ENCODE results near the gene CASP8AP2. TPM values are rescaled to one million over a fixed set of nuclear protein-coding genes. Genes with fewer than 3 reads are reported as not detected.
"Not testable (repeated sequence)": the region's sequence is repeated elsewhere in the genome, so short reads cannot be mapped to it uniquely, and the experiment has no call there.

CASP8AP2 gene
- total RNA-seq, 2 donors from 2014 or later = 9.2 to 9.3 TPM

- no peak for TF ChIP-seq CTCF (IDR thresholded peaks at IDR 0.05)
- Histone ChIP-seq H3K27me3 (no peaks in the 10 kb centered on the region), H3K4me1 (no peaks in the 10 kb centered on the region), H3K27ac (no peak overlapping the region), H3K9me3 (no peaks in the 10 kb centered on the region), H3K4me3 (no peak overlapping the region), H3K36me3 (peaks cover 15% of the 10 kb centered on the region)
- no peak for DNase-seq (ENCODE audit: low spot score)
These were observed 32.4 kb upstream of the CASP8AP2 start for GRCh38 chr6:89797317-89797716.

GRCh38 chr6:89799096-89799495, 30.6 kb upstream of the CASP8AP2 start:
- Histone ChIP-seq H3K27ac (no peak overlapping the region), H3K4me1 (no peaks in the 10 kb centered on the region), H3K4me3 (no peak overlapping the region), H3K27me3 (no peaks in the 10 kb centered on the region), H3K36me3 (peaks cover 6% of the 10 kb centered on the region), H3K9me3 (no peaks in the 10 kb centered on the region)
- no peak for DNase-seq (ENCODE audit: low spot score)
- no peak for TF ChIP-seq CTCF (IDR thresholded peaks at IDR 0.05)

- peaks cover 6% of the 10 kb centered on the region for H3K36me3 ChIP-seq
- no peak for DNase-seq (ENCODE audit: low spot score)
- TF ChIP-seq CTCF (IDR thresholded peaks at IDR 0.05) = no peak
- H3K27ac ChIP-seq = no peak overlapping the region
- H3K4me3 ChIP-seq = no peak overlapping the region
- no peaks in the 10 kb centered on the region for H3K4me1 ChIP-seq
- no peaks in the 10 kb centered on the region for H3K9me3 ChIP-seq
- no peaks in the 10 kb centered on the region for H3K27me3 ChIP-seq
These were observed 29.9 kb upstream of the CASP8AP2 start for GRCh38 chr6:89799756-89800155.

GRCh38 chr6:89803271-89803670, 26.4 kb upstream of the CASP8AP2 start:
- Histone ChIP-seq H3K9me3 (no peaks in the 10 kb centered on the region), H3K4me3 (no peak overlapping the region), H3K27me3 (no peaks in the 10 kb centered on the region), H3K36me3 (peaks cover 6% of the 10 kb centered on the region), H3K27ac (no peak overlapping the region), H3K4me1 (no peaks in the 10 kb centered on the region)
- DNase-seq (ENCODE audit: low spot score) = no peak
- no peak for TF ChIP-seq CTCF (IDR thresholded peaks at IDR 0.05)

- DNase-seq (ENCODE audit: low spot score) = no peak
- Histone ChIP-seq H3K4me3 (no peak overlapping the region), H3K4me1 (no peaks in the 10 kb centered on the region), H3K27me3 (no peaks in the 10 kb centered on the region), H3K9me3 (no peaks in the 10 kb centered on the region), H3K36me3 (peaks cover 4% of the 10 kb centered on the region), H3K27ac (no peak overlapping the region)
- TF ChIP-seq CTCF (IDR thresholded peaks at IDR 0.05) = no peak
These were observed 23.8 kb upstream of the CASP8AP2 start for GRCh38 chr6:89805814-89806371.

- no peaks in the 10 kb centered on the region for H3K4me1 ChIP-seq
- no peak overlapping the region for H3K4me3 ChIP-seq
- H3K27me3 ChIP-seq = no peaks in the 10 kb centered on the region
- no peak for DNase-seq (ENCODE audit: low spot score)
- H3K9me3 ChIP-seq = no peaks in the 10 kb centered on the region
- no peak for TF ChIP-seq CTCF (IDR thresholded peaks at IDR 0.05)
- H3K27ac ChIP-seq = no peak overlapping the region
- no peaks in the 10 kb centered on the region for H3K36me3 ChIP-seq
These were observed 22.1 kb upstream of the CASP8AP2 start for GRCh38 chr6:89807581-89807980.

- peaks cover 0 to 12% of the 10 kb centered on the region in 2 donors for H3K4me1 ChIP-seq
- not testable (repeated sequence) for H3K27me3 ChIP-seq; H3K4me3 ChIP-seq; DNase-seq (ENCODE audit: low spot score); H3K36me3 ChIP-seq; H3K27ac ChIP-seq; H3K9me3 ChIP-seq
These were observed 16.3 kb upstream of the CASP8AP2 start for GRCh38 chr6:89813422-89813821.
